H1 (cell line): Measurements from ENCODE around the gene RIF1. TPM values are rescaled to one million over a fixed set of nuclear protein-coding genes. Genes with fewer than 3 reads are reported as not detected.

Experiments used
- CTCF ChIA-PET: fragments of 300-600 bp; sonication (Branson Sonifier 250); formaldehyde crosslinking; loops from one replicate; lab custom pipeline; 2021; ENCODE audit not compliant: partially characterized antibody; lab: Charles Lee
- POLR2A ChIA-PET: fragments of 300-600 bp; sonication (Branson Sonifier 250); formaldehyde crosslinking; loops from one replicate; lab custom pipeline; 2021; ENCODE audit warnings: inconsistent platforms; ENCODE audit not compliant: partially characterized antibody; lab: Charles Lee
- DNase-seq, 2 experiments: peaks; one replicate each; pipeline versions ENCODE4 v3.0.0 to v3.0.0-alpha.2; 2010 to 2022; ENCODE audit warnings: low spot score in 2 of 2, low read depth in 1 of 2, mixed read lengths in 1 of 2
- FAIRE-seq: peaks from 2 replicates; lab custom pipeline; 2011; peaks lifted over from hg19 to GRCh38; lab: Jason Lieb, UNC
- H2AFZ ChIP-seq: 2 replicates; pipeline ENCODE4 v1.8.1; 2012; ENCODE audit warnings: low read length, inconsistent platforms
- H2AK5ac ChIP-seq: 2 replicates; pipeline ENCODE4 v1.6.1; 2013; ENCODE audit warnings: low read depth, low read length
- H2BK120ac ChIP-seq: replicated peaks from 2 replicates; pipeline ENCODE3; 2013; ENCODE audit warnings: low read depth, low read length, inconsistent platforms
- H2BK12ac ChIP-seq: 2 replicates; pipeline ENCODE4 v1.6.1; 2013; ENCODE audit warnings: low read depth, low read length
- H2BK15ac ChIP-seq: 2 replicates; pipeline ENCODE4 v1.6.1; 2013; ENCODE audit warnings: low read length
- H2BK20ac ChIP-seq: 2 replicates; pipeline ENCODE4 v1.6.1; 2013; ENCODE audit warnings: low read length
- H2BK5ac ChIP-seq: 2 replicates; pipeline ENCODE4 v1.6.1; 2013; ENCODE audit warnings: low read depth, low read length
- H3K14ac ChIP-seq: 2 replicates; pipeline ENCODE4 v1.6.1; 2013; ENCODE audit warnings: inconsistent platforms; ENCODE audit not compliant: insufficient read length
- H3K18ac ChIP-seq: 2 replicates; pipeline ENCODE4 v1.6.1; 2013; ENCODE audit warnings: low read length; ENCODE audit errors: extremely low read depth
- H3K23ac ChIP-seq: 2 replicates; pipeline ENCODE4 v1.6.1; 2013; ENCODE audit warnings: inconsistent platforms; ENCODE audit not compliant: insufficient read length
- H3K23me2 ChIP-seq: 2 replicates; pipeline ENCODE4 v1.6.1; 2013; ENCODE audit warnings: low read depth, low read length
- H3K27ac ChIP-seq: 2 replicates; pipeline ENCODE4 v1.6.1; 2011; ENCODE audit warnings: low read depth, low read length, inconsistent platforms
- H3K27me3 ChIP-seq, 4 experiments: replicated peaks in 1 of 4; 1 replicate in 1 of 4; 2 replicates in 3 of 4; pipeline versions ENCODE4 v1.6.1 to v1.8.1; 2011 to 2013; ENCODE audit warnings: low read length in 3 of 4, mild to moderate bottlenecking in 3 of 4, inconsistent platforms in 2 of 4, mixed read lengths in 2 of 4, moderate library complexity in 1 of 4; ENCODE audit not compliant: control insufficient read depth in 3 of 4, insufficient read depth in 3 of 4; ENCODE audit errors: extremely low read depth in 1 of 4
- H3K36me3 ChIP-seq, 4 experiments: 2 replicates each; pipeline versions ENCODE4 v1.6.1 to v1.8.1; 2011 to 2013; ENCODE audit warnings: mild to moderate bottlenecking in 4 of 4, low read length in 3 of 4, moderate library complexity in 2 of 4, control low read depth in 1 of 4, inconsistent platforms in 1 of 4; ENCODE audit not compliant: insufficient read depth in 4 of 4, control insufficient read depth in 2 of 4
- H3K4ac ChIP-seq: replicated peaks from 2 replicates; pipeline ENCODE3; 2013; ENCODE audit warnings: low read length, low read depth, mixed read lengths, inconsistent platforms; ENCODE audit not compliant: insufficient read length
- H3K4me1 ChIP-seq, 4 experiments: replicated peaks in 1 of 4; 1 replicate in 1 of 4; 2 replicates in 3 of 4; pipeline versions ENCODE4 v1.6.1 to v1.8.1; 2011 to 2013; ENCODE audit warnings: low read length in 3 of 4, inconsistent platforms in 2 of 4, mixed read lengths in 1 of 4; ENCODE audit not compliant: insufficient read depth in 4 of 4, control insufficient read depth in 3 of 4
- H3K4me2 ChIP-seq, 2 experiments: 2 replicates each; pipeline versions ENCODE4 v1.6.1 to v1.8.1; 2011 to 2013; ENCODE audit warnings: low read depth in 2 of 2, low read length in 2 of 2, control low read depth in 1 of 2, inconsistent platforms in 1 of 2, mild to moderate bottlenecking in 1 of 2; ENCODE audit not compliant: insufficient read depth in 1 of 2
- H3K4me3 ChIP-seq, 4 experiments: fragments of 200-600, 300-600 bp in 1 of 4; sonication (generic), shearing (Covaris generic), sonication (Bioruptor Twin) in 1 of 4; 2 replicates each; pipeline versions ENCODE4 v1.5.1 to v1.8.1; 2011 to 2016; ENCODE audit warnings: low read length in 4 of 4, low read depth in 3 of 4, control low read depth in 2 of 4, inconsistent platforms in 2 of 4, mild to moderate bottlenecking in 2 of 4, mixed read lengths in 1 of 4, moderate library complexity in 1 of 4; ENCODE audit not compliant: insufficient read depth in 2 of 4; ENCODE audit errors: extremely low read depth in 1 of 4
- H3K56ac ChIP-seq: replicated peaks from 2 replicates; pipeline ENCODE3; 2013; ENCODE audit warnings: low read depth, mild to moderate bottlenecking, mixed read lengths, low read length, inconsistent platforms; ENCODE audit not compliant: insufficient read length
- H3K79me1 ChIP-seq: 2 replicates; pipeline ENCODE4 v1.6.1; 2013; ENCODE audit warnings: low read depth, low read length, control low read depth
- H3K79me2 ChIP-seq, 2 experiments: 2 replicates each; pipeline versions ENCODE4 v1.6.1 to v1.8.1; 2012 to 2013; ENCODE audit warnings: low read length in 2 of 2, mild to moderate bottlenecking in 2 of 2, inconsistent platforms in 1 of 2; ENCODE audit not compliant: insufficient read depth in 2 of 2, control insufficient read depth in 1 of 2
- H3K9ac ChIP-seq, 4 experiments: replicated peaks in 1 of 4; 1 replicate in 1 of 4; 2 replicates in 3 of 4; pipeline versions ENCODE4 v1.6.1 to v1.8.1; 2011 to 2013; ENCODE audit warnings: low read depth in 3 of 4, low read length in 3 of 4, control low read depth in 2 of 4, mild to moderate bottlenecking in 2 of 4, moderate library complexity in 2 of 4, inconsistent platforms in 1 of 4; ENCODE audit errors: extremely low read depth in 1 of 4
- H3K9me3 ChIP-seq, 2 experiments: 2 replicates each; pipeline versions ENCODE4 v1.6.1 to v1.8.1; 2012 to 2013; ENCODE audit warnings: mild to moderate bottlenecking in 2 of 2, moderate library complexity in 2 of 2, control low read depth in 1 of 2, inconsistent platforms in 1 of 2, low read depth in 1 of 2, low read length in 1 of 2, mixed read lengths in 1 of 2; ENCODE audit not compliant: insufficient read depth in 2 of 2
- H4K20me1 ChIP-seq, 2 experiments: replicated peaks in 1 of 2; 2 replicates each; pipeline versions ENCODE3 to v1.8.1; 2011 to 2013; ENCODE audit warnings: inconsistent platforms in 2 of 2, low read length in 2 of 2, mild to moderate bottlenecking in 1 of 2; ENCODE audit not compliant: insufficient read depth in 2 of 2, control insufficient read depth in 1 of 2
- H4K5ac ChIP-seq: 2 replicates; pipeline ENCODE4 v1.6.1; 2013; ENCODE audit warnings: low read length, low read depth, mixed read lengths, inconsistent platforms; ENCODE audit not compliant: insufficient read length
- H4K8ac ChIP-seq: 2 replicates; pipeline ENCODE4 v1.8.0; 2013; ENCODE audit warnings: mild to moderate bottlenecking, moderate library complexity, low read length, inconsistent platforms; ENCODE audit not compliant: insufficient read depth; ENCODE audit errors: extremely low read depth
- H4K91ac ChIP-seq: replicated peaks from 2 replicates; pipeline ENCODE3; 2013; ENCODE audit warnings: low read length, mixed read lengths, inconsistent platforms; ENCODE audit not compliant: insufficient read length
- MAFK ChIP-seq: IDR thresholded peaks from 2 replicates; pipeline ENCODE4 v1.6.1; 2012; ENCODE audit warnings: low read depth, mild to moderate bottlenecking, improper control_type of control experiment, low read length
- RFX5 ChIP-seq: IDR thresholded peaks from 2 replicates; pipeline ENCODE4 v1.6.1; 2011; ENCODE audit warnings: low read depth, low read length, improper control_type of control experiment, borderline replicate concordance
- WGBS, 2 experiments: shearing (Covaris generic) in 1 of 2; methylation state at CpG; one replicate each; pipeline versions ENCODE4 v1.1.6 to v1.1.7; 2013 to 2015; ENCODE audit warnings: low lambda C conversion rate in 2 of 2, mixed read lengths in 2 of 2, inconsistent platforms in 1 of 2, low coverage in 1 of 2, missing lambda C conversion rate in 1 of 2; ENCODE audit not compliant: insufficient replicate concordance in 2 of 2, insufficient coverage in 1 of 2, insufficient read length in 1 of 2; ENCODE audit errors: extremely low coverage in 1 of 2, missing lambda C conversion rate in 1 of 2; 5-methylcytosine and 5-hydroxymethylcytosine counted together
- polyA plus RNA-seq, 7 experiments: library from polyadenylated mRNA; depleted of rRNA in 3 of 7; stranded (reverse) in 5 of 7; unstranded in 2 of 7; fragments of >200 nt in 5 of 7; fragments of 200-250 nt in 2 of 7; gene quantifications; 1 replicate in 5 of 7; 2 replicates in 1 of 7; 4 replicates in 1 of 7; pipeline versions ENCODE4 v1.2.1 to v1.2.3, GENCODE V29; 2011 to 2013; ENCODE audit warnings: missing spikeins in 2 of 7, mixed read lengths in 2 of 7
- total RNA-seq: library from RNA; stranded (reverse); fragmentation: NEBNext Ultra II Directional; extraction: Animal tissue kit (Norgen Biotek cat#: 25700); gene quantifications from 2 replicates; pipeline ENCODE4 v1.2.1, GENCODE V29; 2021

The RIF1 gene
- total and polyA plus RNA-seq, 2 of the 8 experiments (the other 6 are each of a cell fraction or from before 2014, with no cell fraction given) = 9.5 to 104 TPM

GRCh38 chr2:151475071-151475470, 65.4 kb downstream of the RIF1 start:
- Histone ChIP-seq H4K5ac (no peak overlapping the region), H2BK12ac (no peak overlapping the region), H3K4me2 (no peak overlapping the region), H4K20me1 (no peaks in the 10 kb centered on the region), H3K23me2 (no peaks in the 10 kb centered on the region), H4K91ac (no peak overlapping the region), H3K9me3 (no peaks in the 10 kb centered on the region), H3K4me3 (no peak overlapping the region), H3K4ac (no peak overlapping the region), H3K79me1 (no peaks in the 10 kb centered on the region), H3K23ac (no peak overlapping the region), H2BK5ac (no peak overlapping the region), H3K9ac (no peak overlapping the region), H3K4me1 (no peaks in the 10 kb centered on the region), H3K36me3 (peaks cover 9 to 68% (median 31%) of the 10 kb centered on the region in 4 experiments; a peak in 7 of 8 replicates), H3K27me3 (no peaks in the 10 kb centered on the region), H2BK15ac (no peak overlapping the region), H2BK120ac (no peak overlapping the region), H3K14ac (no peak overlapping the region), H3K18ac (no peak overlapping the region), H3K56ac (no peak overlapping the region), H3K79me2 (peaks cover 0 to 26% of the 10 kb centered on the region in 2 experiments; a peak in 2 of 4 replicates), H2AFZ (no peak overlapping the region), H3K27ac (no peak overlapping the region), H2AK5ac (no peak overlapping the region), H4K8ac (no peak overlapping the region), H2BK20ac (no peak overlapping the region)
- FAIRE-seq = no peak
- CTCF ChIA-PET = no interaction called here
- no peak for TF ChIP-seq MAFK
- no peak for TF ChIP-seq RFX5
- POLR2A ChIA-PET = interaction anchor here (0.7 kb wide), 1 partner anchor 1228 kb away, joined by 3 read pairs; no protein-coding TSS in a partner anchor
- no peak for DNase-seq
- 94% methylated on average over 2 of the region's 2 CpGs; no CpG with 5 or more reads in 1 of the 2 experiments for WGBS, 2 experiments
